ENCODE measurements around the gene HOXD12. TPM values are rescaled to one million over a fixed set of nuclear protein-coding genes. Genes with fewer than 3 reads are reported as not detected.
A peak's percentile ranks its signal among the peaks of the same experiment; 100 is the strongest.

HOXD12 gene
- total RNA-seq, 4 donors from 2014 or later, result not detected

DNA sequence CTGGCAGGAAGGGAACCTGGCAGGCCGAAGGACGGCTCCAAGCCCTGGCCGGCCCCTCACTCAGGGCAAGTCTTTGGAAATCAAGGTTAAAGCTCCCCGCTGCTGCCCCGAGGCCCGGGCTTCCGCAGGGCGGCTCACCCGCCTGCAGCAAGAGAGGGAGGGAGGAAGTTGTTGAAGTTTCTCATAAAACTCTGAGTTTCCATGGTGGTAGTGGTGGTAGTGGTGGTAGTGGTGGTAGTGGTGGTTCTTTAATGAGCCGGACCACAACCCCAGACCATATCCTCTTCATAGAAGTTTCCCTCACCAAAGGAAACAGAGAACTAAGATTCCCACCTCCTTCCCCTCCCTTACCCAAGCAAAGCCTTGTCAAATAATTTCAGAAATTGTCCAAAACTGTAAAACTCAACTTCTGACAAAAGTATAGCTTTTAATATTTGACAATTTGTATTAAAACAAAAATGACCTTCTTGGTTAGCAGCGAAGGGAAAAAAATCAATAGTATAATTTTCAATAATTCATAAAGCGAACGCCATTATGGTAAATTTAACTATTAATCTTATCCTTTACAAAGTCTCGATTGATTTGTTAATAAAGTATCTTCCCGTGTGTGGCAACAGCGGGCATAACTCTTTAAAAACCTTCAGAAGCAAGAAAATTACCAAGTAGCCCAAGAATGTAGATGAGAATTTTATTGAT lies 15.5 kb downstream of the HOXD12 start:
- Histone ChIP-seq H3K27ac (no peak overlapping the region), H3K4me1 (peaks cover 0 to 9% (median 0%) of the 10 kb centered on the region in 3 donors), H3K27me3 (peaks cover 100% of the 10 kb centered on the region), H3K4me3 (no peak overlapping the region), H3K9me3 (no peaks in the 10 kb centered on the region), H3K36me3 (no peaks in the 10 kb centered on the region)
- no peak for ATAC-seq
- WGBS, 2 donors (ENCODE audit: low coverage in 1 of 2), result 17 to 20% methylated on average over 7 to 12 of the region's 16 CpGs
- TF ChIP-seq, protein P1, sequence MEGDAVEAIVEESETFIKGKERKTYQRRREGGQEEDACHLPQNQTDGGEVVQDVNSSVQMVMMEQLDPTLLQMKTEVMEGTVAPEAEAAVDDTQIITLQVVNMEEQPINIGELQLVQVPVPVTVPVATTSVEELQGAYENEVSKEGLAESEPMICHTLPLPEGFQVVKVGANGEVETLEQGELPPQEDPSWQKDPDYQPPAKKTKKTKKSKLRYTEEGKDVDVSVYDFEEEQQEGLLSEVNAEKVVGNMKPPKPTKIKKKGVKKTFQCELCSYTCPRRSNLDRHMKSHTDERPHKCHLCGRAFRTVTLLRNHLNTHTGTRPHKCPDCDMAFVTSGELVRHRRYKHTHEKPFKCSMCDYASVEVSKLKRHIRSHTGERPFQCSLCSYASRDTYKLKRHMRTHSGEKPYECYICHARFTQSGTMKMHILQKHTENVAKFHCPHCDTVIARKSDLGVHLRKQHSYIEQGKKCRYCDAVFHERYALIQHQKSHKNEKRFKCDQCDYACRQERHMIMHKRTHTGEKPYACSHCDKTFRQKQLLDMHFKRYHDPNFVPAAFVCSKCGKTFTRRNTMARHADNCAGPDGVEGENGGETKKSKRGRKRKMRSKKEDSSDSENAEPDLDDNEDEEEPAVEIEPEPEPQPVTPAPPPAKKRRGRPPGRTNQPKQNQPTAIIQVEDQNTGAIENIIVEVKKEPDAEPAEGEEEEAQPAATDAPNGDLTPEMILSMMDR (IDR thresholded peaks at IDR 0.05), result no peak
- no peak for TF ChIP-seq POLR2A (IDR thresholded peaks at IDR 0.05)

DNA sequence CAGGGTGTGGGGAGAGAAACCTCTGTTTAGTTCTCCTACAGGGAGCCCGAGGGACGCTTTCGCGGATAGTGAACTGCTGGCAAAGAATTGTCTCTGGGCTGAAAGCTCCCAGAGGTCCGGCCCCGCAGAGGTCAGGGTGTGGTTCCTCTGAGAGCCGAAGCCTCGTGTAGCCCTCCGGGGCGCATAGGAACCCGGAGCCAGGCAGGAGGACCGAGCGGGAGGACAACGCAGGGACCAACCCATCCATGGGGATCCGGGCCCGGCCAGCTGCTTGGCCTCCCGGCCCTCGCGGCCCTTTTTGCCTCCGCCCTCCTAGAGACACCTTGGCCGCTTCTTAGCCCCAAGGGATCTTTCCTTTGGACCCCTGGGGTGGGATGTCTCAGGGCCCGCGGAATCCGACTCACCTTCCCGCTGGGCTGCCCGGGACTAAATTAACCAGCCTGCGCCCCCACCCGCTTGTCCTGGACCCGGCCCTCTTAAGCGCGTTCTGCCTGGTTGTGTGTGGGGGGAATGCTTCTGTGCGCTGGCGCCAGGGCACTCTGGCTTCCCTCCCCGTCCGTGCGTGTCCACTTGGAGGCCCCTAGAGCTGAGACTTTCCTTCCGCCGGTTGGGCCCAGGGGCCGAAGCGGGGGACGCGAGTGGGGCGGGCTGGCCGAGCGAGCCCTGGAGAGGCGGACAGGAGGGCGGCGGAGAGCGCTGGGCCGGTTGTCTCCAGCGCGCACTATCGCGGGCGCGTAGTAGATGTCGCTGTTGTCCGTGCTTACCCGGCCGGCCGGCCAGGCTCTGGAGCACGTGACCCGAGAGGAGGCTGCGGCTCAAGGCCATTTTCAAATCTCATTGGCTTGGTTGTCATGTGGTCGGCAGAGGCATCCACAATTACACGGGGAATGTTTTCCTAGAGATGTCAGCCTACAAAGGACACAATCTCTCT lies 16.6 kb downstream of the HOXD12 start, which contains the start of gene HOXD10:
Gene HOXD10, plus strand, starts transcription at position 896 of the 931 bp plus-strand sequence. CDS start 56 bp downstream, outside the sequence.
- TF ChIP-seq, protein P1 (IDR thresholded peaks at IDR 0.05), result peak in 1 of 4 experiments; percentile 19
- no peak for TF ChIP-seq POLR2AphosphoS5 (IDR thresholded peaks at IDR 0.05)
- TF ChIP-seq POLR2A (IDR thresholded peaks at IDR 0.05), result no peak
- peak; percentile 48 for ATAC-seq
- no peaks in the 10 kb centered on the region for H3K9me3 ChIP-seq
- peak within 1 kb of the TSS in 1 of 2 donors; percentile 10 for H3K4me3 ChIP-seq
- WGBS, 2 donors (ENCODE audit: low coverage in 1 of 2), result 5% methylated on average over 25 of the region's 66 CpGs; no CpG with 5 or more reads in 1 of the 2 donors
- peaks cover 0 to 9% (median 0%) of the 10 kb centered on the region in 3 donors for H3K4me1 ChIP-seq
- no peak within 1 kb of the TSS for H3K27ac ChIP-seq
- no peaks in the 10 kb centered on the region for H3K36me3 ChIP-seq
- peaks cover 100% of the 10 kb centered on the region for H3K27me3 ChIP-seq

DNA sequence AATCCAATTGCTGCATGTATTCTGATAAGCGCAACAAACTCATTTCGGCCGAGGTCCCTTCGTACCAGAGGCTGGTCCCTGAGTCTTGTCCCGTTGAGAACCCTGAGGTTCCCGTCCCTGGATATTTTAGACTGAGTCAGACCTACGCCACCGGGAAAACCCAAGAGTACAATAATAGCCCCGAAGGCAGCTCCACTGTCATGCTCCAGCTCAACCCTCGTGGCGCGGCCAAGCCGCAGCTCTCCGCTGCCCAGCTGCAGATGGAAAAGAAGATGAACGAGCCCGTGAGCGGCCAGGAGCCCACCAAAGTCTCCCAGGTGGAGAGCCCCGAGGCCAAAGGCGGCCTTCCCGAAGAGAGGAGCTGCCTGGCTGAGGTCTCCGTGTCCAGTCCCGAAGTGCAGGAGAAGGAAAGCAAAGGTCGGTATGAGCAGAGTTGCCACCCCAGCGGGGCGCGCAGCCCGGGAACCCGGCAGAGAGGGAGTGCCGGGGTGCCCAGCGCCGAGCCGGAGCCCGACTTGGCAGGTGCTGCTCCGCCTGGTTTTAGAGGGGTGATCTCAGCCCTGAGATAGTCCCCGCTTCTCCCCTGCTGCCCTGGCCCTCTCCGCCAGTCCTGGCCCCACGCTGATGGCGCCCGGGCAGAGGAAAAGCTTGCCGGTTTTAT lies 17.7 kb downstream of the HOXD12 start:
- Histone ChIP-seq H3K27ac (no peak overlapping the region), H3K9me3 (no peaks in the 10 kb centered on the region), H3K36me3 (no peaks in the 10 kb centered on the region), H3K4me3 (no peak overlapping the region), H3K4me1 (peaks cover 0 to 18% (median 3%) of the 10 kb centered on the region in 3 donors), H3K27me3 (peaks cover 100% of the 10 kb centered on the region)
- WGBS, 2 donors (ENCODE audit: low coverage in 1 of 2), result 25 to 61% methylated on average over 5 to 13 of the region's 40 CpGs
- ATAC-seq, result no peak
- no peak for TF ChIP-seq EP300 (IDR thresholded peaks at IDR 0.05)
- TF ChIP-seq POLR2AphosphoS5 (IDR thresholded peaks at IDR 0.05), result no peak
- no peak for TF ChIP-seq POLR2A (IDR thresholded peaks at IDR 0.05)
- TF ChIP-seq, protein P1 (IDR thresholded peaks at IDR 0.05), result no peak

DNA sequence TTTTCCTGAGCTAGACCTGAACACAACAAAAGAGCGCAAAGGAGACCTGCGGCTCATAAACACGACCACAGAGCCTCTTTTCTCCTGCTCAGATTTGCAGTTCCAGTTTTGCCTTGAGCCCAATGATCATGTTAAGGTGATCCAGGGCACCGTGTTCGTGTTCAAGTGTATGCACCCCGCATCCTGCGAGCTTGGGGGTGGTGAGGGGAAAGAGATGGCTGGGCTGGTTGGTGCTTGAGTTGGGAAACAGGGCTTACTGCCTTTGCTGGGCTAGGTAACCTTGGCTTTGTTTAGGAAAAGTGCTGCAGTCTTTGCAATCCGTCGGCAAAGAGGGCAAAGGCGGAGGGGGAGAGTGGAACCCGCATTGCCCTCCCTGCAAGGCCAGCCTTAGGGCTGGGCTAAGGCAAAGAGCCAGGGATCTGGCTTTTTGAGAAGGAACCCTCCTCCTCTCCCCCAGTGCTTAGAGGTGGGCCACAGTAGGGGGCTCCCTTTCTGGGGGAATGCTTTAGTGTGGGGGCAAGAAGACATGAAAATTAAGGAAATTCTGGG lies 18.3 kb downstream of the HOXD12 start:
- H3K36me3 ChIP-seq, result no peaks in the 10 kb centered on the region
- peaks cover 0 to 24% (median 9%) of the 10 kb centered on the region in 3 donors for H3K4me1 ChIP-seq
- H3K27ac ChIP-seq, result no peak overlapping the region
- no peak overlapping the region for H3K4me3 ChIP-seq
- peaks cover 100% of the 10 kb centered on the region for H3K27me3 ChIP-seq
- TF ChIP-seq POLR2A (IDR thresholded peaks at IDR 0.05) (no peak), POLR2AphosphoS5 (IDR thresholded peaks at IDR 0.05) (no peak), EP300 (IDR thresholded peaks at IDR 0.05) (no peak)
- TF ChIP-seq, protein P1 (IDR thresholded peaks at IDR 0.05), result no peak
- WGBS, 2 donors (ENCODE audit: low coverage in 1 of 2), result 0% methylated on average over 1 of the region's 11 CpGs; no CpG with 5 or more reads in 1 of the 2 donors
- H3K9me3 ChIP-seq, result no peaks in the 10 kb centered on the region
- no peak for ATAC-seq

Measured in gastroesophageal sphincter (tissue), 4 donors.